K562 (cell line): ENCODE measurements around the gene PRRT1. TPM values are rescaled to one million over a fixed set of nuclear protein-coding genes. Genes with fewer than 3 reads are reported as not detected.

ENCODE experiments used
- BDP1 ChIP-seq: IDR thresholded peaks from 3 replicates; pipeline ENCODE4 v1.6.1; 2011; ENCODE audit not compliant: insufficient read length, insufficient read depth
- ELF2 ChIP-seq: fragments of 250-450 bp; sonication (Bioruptor Pico); IDR thresholded peaks from 2 replicates; pipeline ENCODE4 v1.5.0; 2021; ENCODE audit warnings: mild to moderate bottlenecking
- HCFC1 ChIP-seq: IDR thresholded peaks from 2 replicates; pipeline ENCODE4 v1.6.1; 2012; ENCODE audit warnings: low read depth, low read length, improper control_type of control experiment
- HMGN3 ChIP-seq: IDR thresholded peaks from 2 replicates; pipeline ENCODE4 v1.6.1; 2011; ENCODE audit warnings: borderline replicate concordance, low read depth, mild to moderate bottlenecking, mixed read lengths, low read length; ENCODE audit not compliant: insufficient read length; ENCODE audit errors: extremely low read depth
- MED1 ChIP-seq: sonication (generic); formaldehyde crosslinking; IDR thresholded peaks from 2 replicates; pipeline ENCODE4 v1.8.1; 2023; ENCODE audit warnings: missing genetic modification reagents, borderline replicate concordance
- MNT ChIP-seq, 2 experiments: fragments of 450-650 bp; conservative IDR thresholded peaks; 2 replicates each; pipeline ENCODE4 v1.6.1; 2017; ENCODE audit warnings: mild to moderate bottlenecking in 2 of 2, moderate library complexity in 2 of 2
- RAD21 ChIP-seq, 2 experiments: fragments of 250-450 bp in 1 of 2; fragments of 450-650 bp in 1 of 2; sonication (Bioruptor Pico) in 1 of 2; formaldehyde crosslinking in 1 of 2; IDR thresholded peaks in 1 of 2; conservative IDR thresholded peaks in 1 of 2; 2 replicates each; pipeline versions ENCODE4 v1.4.0 to v1.8.0; 2020 to 2022; ENCODE audit warnings: mild to moderate bottlenecking in 2 of 2, moderate library complexity in 1 of 2
- SIN3A ChIP-seq, 2 experiments: fragments of 150-350 bp in 1 of 2; IDR thresholded peaks; 2 replicates each; pipeline ENCODE4 v1.6.1; 2011 to 2016; ENCODE audit warnings: borderline replicate concordance in 2 of 2, low read depth in 2 of 2, low read length in 2 of 2, mild to moderate bottlenecking in 2 of 2, moderate library complexity in 2 of 2; ENCODE audit not compliant: control insufficient read depth in 1 of 2
- TARDBP ChIP-seq: fragments of 450-650 bp; IDR thresholded peaks from 2 replicates; pipeline ENCODE4 v1.6.1; 2016
- THAP12 ChIP-seq: fragments of 250-450 bp; sonication (Bioruptor Pico); IDR thresholded peaks from 2 replicates; pipeline ENCODE4 v1.9.0; 2021; ENCODE audit warnings: mild to moderate bottlenecking, inconsistent platforms
- ZNF133 ChIP-seq: fragments of 250-450 bp; sonication (Bioruptor Pico); IDR thresholded peaks from 2 replicates; pipeline ENCODE4 v1.4.0; 2020; ENCODE audit warnings: mild to moderate bottlenecking
- ZNF175 ChIP-seq: fragments of 200-800 bp; sonication (Bioruptor generic); IDR thresholded peaks from 2 replicates; pipeline ENCODE4 v1.6.1; 2016; ENCODE audit warnings: low read depth, mild to moderate bottlenecking, missing genetic modification characterization, missing compliant biosample characterization
- ZNF324 ChIP-seq: fragments of 250-450 bp; sonication (Bioruptor Pico); IDR thresholded peaks from 2 replicates; pipeline ENCODE4 v1.4.0; 2020; ENCODE audit warnings: mild to moderate bottlenecking
- ZNF592 ChIP-seq: fragments of 450-650 bp; IDR thresholded peaks from 2 replicates; pipeline ENCODE4 v1.6.1; 2017; ENCODE audit warnings: antibody characterized with exemption, mild to moderate bottlenecking
- polyA plus RNA-seq, 8 experiments: library from polyadenylated mRNA; depleted of rRNA in 4 of 8; stranded (reverse) in 5 of 8; unstranded in 3 of 8; fragments of >200 nt; fragmentation: Nextera tagmentation in 2 of 8; fragmentation: Illumina TruSeq in 1 of 8; extraction: Ambion mirVana in 2 of 8; extraction: Trizol in 1 of 8; gene quantifications; 2 replicates each; pipeline versions ENCODE4 v1.2.1 to v1.2.3, GENCODE V29; 2011 to 2014; ENCODE audit warnings: inconsistent platforms in 1 of 8, missing spikeins in 1 of 8
- total RNA-seq, 7 experiments: library from RNA; depleted of rRNA in 6 of 7; stranded (reverse); fragments of >200 nt in 6 of 7; fragmentation: Illumina TruSeq in 2 of 7; extraction: Trizol in 2 of 7; gene quantifications; 2 replicates each; pipeline versions ENCODE4 v1.2.1 to v1.2.3, GENCODE V29; 2011 to 2021; ENCODE audit warnings: low replicate concordance in 1 of 7

The PRRT1 gene
- total and polyA plus RNA-seq, 9 of the 15 experiments (the other 6 are each of a cell fraction or from before 2014, with no cell fraction given) = 0.14 to 3.5 (median 0.41) TPM

DNA sequence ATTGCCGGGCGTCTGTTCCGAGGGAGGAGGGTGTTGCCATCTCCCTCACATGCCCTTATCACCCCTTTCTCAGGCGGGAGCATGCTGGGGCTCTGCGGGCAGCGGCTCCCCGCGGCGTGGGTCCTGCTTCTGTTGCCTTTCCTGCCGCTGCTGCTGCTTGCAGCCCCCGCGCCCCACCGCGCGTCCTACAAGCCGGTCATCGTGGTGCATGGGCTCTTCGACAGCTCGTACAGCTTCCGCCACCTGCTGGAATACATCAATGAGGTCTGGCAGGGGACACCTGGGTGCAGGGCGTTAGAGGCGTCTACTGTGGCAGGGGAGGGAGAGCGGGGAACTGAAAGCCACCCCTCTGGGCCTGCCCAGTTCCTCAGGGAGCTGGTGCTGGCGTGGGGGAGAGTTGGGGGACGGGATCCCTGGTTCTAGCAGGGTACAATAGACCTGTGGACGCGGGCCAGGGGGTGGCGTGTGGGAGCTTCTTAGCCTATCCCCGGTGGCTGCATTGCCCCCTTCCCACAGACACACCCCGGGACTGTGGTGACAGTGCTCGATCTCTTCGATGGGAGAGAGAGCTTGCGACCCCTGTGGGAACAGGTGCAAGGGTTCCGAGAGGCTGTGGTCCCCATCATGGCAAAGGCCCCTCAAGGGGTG is 2.9 kb upstream of the PRRT1 start (continued):
- peak; percentile 85; the same call in 1 of the 2 replicates for TF ChIP-seq THAP12 (CRISPR knock-in tag)
- TF ChIP-seq MED1 = no peak
- 0 out of 2 replicates have a peak, but pooled peaks have one; percentile 14 for TF ChIP-seq TARDBP
- TF ChIP-seq SIN3A (IDR thresholded peaks at IDR 0.05; ENCODE audit: borderline replicate concordance in 2 of 2, control insufficient read depth in 1 of 2, low read depth in 2 of 2, low read length in 2 of 2) = peak; percentile 32 to 78; a peak in 2 of 4 replicates
- peak; percentile 73; the same call in 1 of the 2 replicates for TF ChIP-seq ZNF592
- peak; percentile 92 to 96 for TF ChIP-seq MNT (conservative IDR thresholded peaks at IDR 0.05)
- no peak for TF ChIP-seq BDP1
- peak; percentile 90 to 93 for TF ChIP-seq RAD21 (CRISPR knock-in tag; conservative IDR thresholded peaks at IDR 0.05 in 1 of 2, IDR thresholded peaks at IDR 0.05 in 1 of 2)
- peak; percentile 72 for TF ChIP-seq ELF2 (CRISPR knock-in tag)
- 0 out of 2 replicates have a peak, but pooled peaks have one; percentile 26 for TF ChIP-seq ZNF175
- TF ChIP-seq ZNF133 (CRISPR knock-in tag) = no peak
- peak; percentile 43; the same call in 1 of the 2 replicates for TF ChIP-seq HCFC1
- TF ChIP-seq ZNF324 = no peak
- TF ChIP-seq HMGN3 = peak; percentile 86
